ENCODE results near the gene FBXO21. TPM values are rescaled to one million over a fixed set of nuclear protein-coding genes. Genes with fewer than 3 reads are reported as not detected.
A peak's percentile ranks its signal among the peaks of the same experiment; 100 is the strongest.

The FBXO21 gene
- total RNA-seq, 1 experiment from 2014 or later: 37.8 TPM

DNA sequence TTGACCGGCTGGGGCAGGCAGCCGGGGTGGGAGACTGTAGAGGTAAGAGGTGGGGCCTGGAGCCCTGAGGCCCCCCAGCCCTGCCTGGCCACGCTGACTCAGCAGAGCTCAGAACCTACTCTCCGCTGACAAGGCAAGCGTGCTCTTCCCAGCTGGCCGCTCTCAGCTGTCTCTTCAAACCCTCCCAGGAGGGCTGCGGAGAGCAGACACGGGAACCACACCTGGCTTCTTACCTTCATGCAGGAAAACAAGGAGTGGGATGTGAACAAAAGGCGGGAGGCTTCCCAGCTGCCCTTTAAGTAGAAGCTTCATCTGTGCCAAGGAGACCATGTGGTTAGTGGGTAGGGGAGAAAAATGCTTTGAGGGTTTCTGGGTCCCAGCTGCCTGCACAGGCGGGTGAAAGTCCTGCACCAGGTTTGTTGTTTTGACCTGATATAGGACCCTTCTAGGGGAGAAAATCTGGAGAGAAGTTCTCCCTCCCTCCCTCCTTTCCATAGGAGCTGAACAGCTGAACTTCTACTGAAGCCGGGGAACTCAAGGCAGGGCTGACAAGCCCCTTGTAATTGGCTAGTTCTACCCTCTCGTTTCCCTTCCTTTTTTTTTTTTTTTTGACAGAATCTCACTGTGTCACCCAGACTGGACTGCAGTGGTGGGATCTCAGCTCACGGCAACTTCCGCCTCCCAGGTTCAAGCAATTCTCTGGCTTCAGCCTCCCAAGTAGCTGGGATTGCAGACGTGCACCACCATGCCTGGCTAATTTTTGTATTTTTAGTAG lies 78.3 kb downstream of the FBXO21 start:
- ChIA-PET POLR2A (interaction anchor here (0.6 kb wide), 1 partner anchor 306 kb away, joined by 5 read pairs; no protein-coding TSS in a partner anchor), CTCF (interaction anchor here (0.6 kb wide), 1 partner anchor 144 kb away, joined by 6 read pairs; no protein-coding TSS in a partner anchor)

DNA sequence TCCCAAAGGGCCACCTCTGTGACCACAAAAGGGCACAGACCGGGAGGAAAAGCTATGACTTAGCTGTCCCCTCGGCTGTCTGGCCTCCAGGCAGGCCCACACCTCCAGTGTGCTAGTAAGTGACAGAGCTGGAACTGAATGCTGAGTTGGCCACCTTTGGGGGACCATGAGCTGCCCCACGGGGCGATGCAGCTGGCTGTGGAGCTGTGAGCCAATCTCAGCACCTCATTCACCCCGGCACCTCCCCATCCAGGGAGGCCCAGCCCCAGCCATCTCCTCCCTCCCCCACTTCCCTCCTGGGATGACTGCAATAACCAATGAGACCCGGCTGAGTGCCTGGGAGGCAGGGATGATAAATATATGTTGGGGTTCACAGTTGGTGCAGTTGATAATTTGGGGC lies 78.9 kb downstream of the FBXO21 start:
- ChIA-PET CTCF (no interaction called here), POLR2A (no interaction called here)
- Histone ChIP-seq H3K9me3 (ENCODE audit: control insufficient read depth, insufficient read depth, low read depth, low read length) (no peaks in the 10 kb centered on the region), H3K4me3 (ENCODE audit: low read depth in 2 of 2, low read length in 2 of 2) (no peak overlapping the region), H3K27ac (ENCODE audit: low read length) (no peak overlapping the region), H3K4me1 (ENCODE audit: control insufficient read depth, insufficient read depth, low read length) (no peaks in the 10 kb centered on the region), H3K36me3 (ENCODE audit: control insufficient read depth, insufficient read depth, low read length) (no peaks in the 10 kb centered on the region), H3K27me3 (ENCODE audit: control insufficient read depth, insufficient read depth, low read length) (0 out of 2 replicates have a peak, but pooled peaks cover 3% of the 10 kb centered on the region)
- in situ Hi-C loops (cut with HindIII; ENCODE audit: low pct_unique_long_range_greater_than_20kb, low sequenced_read_pairs): no loop called here
- DNase-seq (ENCODE audit: low read depth, low spot score) (no peak), ATAC-seq (peak; percentile 26; the same call in 1 of the 2 replicates)
- intact Hi-C loops (cut with micrococcal nuclease; ENCODE audit: unreplicated experiment): no loop called here
- TF ChIP-seq, protein P1, sequence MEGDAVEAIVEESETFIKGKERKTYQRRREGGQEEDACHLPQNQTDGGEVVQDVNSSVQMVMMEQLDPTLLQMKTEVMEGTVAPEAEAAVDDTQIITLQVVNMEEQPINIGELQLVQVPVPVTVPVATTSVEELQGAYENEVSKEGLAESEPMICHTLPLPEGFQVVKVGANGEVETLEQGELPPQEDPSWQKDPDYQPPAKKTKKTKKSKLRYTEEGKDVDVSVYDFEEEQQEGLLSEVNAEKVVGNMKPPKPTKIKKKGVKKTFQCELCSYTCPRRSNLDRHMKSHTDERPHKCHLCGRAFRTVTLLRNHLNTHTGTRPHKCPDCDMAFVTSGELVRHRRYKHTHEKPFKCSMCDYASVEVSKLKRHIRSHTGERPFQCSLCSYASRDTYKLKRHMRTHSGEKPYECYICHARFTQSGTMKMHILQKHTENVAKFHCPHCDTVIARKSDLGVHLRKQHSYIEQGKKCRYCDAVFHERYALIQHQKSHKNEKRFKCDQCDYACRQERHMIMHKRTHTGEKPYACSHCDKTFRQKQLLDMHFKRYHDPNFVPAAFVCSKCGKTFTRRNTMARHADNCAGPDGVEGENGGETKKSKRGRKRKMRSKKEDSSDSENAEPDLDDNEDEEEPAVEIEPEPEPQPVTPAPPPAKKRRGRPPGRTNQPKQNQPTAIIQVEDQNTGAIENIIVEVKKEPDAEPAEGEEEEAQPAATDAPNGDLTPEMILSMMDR (IDR thresholded peaks at IDR 0.05): no peak
- no peak for TF ChIP-seq POLR2AphosphoS5 (IDR thresholded peaks at IDR 0.05; ENCODE audit: low read depth, low read length)
- TF ChIP-seq, protein P2, sequence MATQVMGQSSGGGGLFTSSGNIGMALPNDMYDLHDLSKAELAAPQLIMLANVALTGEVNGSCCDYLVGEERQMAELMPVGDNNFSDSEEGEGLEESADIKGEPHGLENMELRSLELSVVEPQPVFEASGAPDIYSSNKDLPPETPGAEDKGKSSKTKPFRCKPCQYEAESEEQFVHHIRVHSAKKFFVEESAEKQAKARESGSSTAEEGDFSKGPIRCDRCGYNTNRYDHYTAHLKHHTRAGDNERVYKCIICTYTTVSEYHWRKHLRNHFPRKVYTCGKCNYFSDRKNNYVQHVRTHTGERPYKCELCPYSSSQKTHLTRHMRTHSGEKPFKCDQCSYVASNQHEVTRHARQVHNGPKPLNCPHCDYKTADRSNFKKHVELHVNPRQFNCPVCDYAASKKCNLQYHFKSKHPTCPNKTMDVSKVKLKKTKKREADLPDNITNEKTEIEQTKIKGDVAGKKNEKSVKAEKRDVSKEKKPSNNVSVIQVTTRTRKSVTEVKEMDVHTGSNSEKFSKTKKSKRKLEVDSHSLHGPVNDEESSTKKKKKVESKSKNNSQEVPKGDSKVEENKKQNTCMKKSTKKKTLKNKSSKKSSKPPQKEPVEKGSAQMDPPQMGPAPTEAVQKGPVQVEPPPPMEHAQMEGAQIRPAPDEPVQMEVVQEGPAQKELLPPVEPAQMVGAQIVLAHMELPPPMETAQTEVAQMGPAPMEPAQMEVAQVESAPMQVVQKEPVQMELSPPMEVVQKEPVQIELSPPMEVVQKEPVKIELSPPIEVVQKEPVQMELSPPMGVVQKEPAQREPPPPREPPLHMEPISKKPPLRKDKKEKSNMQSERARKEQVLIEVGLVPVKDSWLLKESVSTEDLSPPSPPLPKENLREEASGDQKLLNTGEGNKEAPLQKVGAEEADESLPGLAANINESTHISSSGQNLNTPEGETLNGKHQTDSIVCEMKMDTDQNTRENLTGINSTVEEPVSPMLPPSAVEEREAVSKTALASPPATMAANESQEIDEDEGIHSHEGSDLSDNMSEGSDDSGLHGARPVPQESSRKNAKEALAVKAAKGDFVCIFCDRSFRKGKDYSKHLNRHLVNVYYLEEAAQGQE (IDR thresholded peaks at IDR 0.05; ENCODE audit: insufficient read depth in 1 of 2, low read depth in 2 of 2, low read length in 1 of 2): no peak
- no TSS peak for BruUV-seq (replicated peaks)

More for the DNA sequence above, 78.3 kb downstream of the FBXO21 start:
- Histone ChIP-seq H3K9me3 (ENCODE audit: control insufficient read depth, insufficient read depth, low read depth, low read length) (no peaks in the 10 kb centered on the region), H3K27me3 (ENCODE audit: control insufficient read depth, insufficient read depth, low read length) (no peaks in the 10 kb centered on the region), H3K27ac (ENCODE audit: low read length) (no peak overlapping the region), H3K4me1 (ENCODE audit: control insufficient read depth, insufficient read depth, low read length) (no peaks in the 10 kb centered on the region), H3K36me3 (ENCODE audit: control insufficient read depth, insufficient read depth, low read length) (no peaks in the 10 kb centered on the region), H3K4me3 (ENCODE audit: low read depth in 2 of 2, low read length in 2 of 2) (no peak overlapping the region)
- no TSS peak for BruUV-seq (replicated peaks)
- no peak for DNase-seq (ENCODE audit: low read depth, low spot score)
- in situ Hi-C loops (cut with HindIII; ENCODE audit: low pct_unique_long_range_greater_than_20kb, low sequenced_read_pairs): no loop called here
- intact Hi-C loops (cut with micrococcal nuclease; ENCODE audit: unreplicated experiment): no loop called here
- no peak for TF ChIP-seq TCF7L2 (IDR thresholded peaks at IDR 0.05; ENCODE audit: low read depth, low read length)
- no peak for TF ChIP-seq SIN3A (IDR thresholded peaks at IDR 0.05; ENCODE audit: borderline replicate concordance, insufficient read depth, low read depth, low read length)
- TF ChIP-seq, protein P2 (IDR thresholded peaks at IDR 0.05; ENCODE audit: insufficient read depth in 1 of 2, low read depth in 2 of 2, low read length in 1 of 2): no peak
- TF ChIP-seq, protein P1 (IDR thresholded peaks at IDR 0.05): no peak
- no peak for TF ChIP-seq POLR2AphosphoS5 (IDR thresholded peaks at IDR 0.05; ENCODE audit: low read depth, low read length)
- ATAC-seq: 0 out of 2 replicates have a peak, but pooled peaks have one; percentile 42
